PC-9 (cell line): ENCODE data around the gene TRPM1. TPM values are rescaled to one million over a fixed set of nuclear protein-coding genes. Genes with fewer than 3 reads are reported as not detected.

ENCODE experiments used
- BruUV-seq: library from RNA; stranded (reverse); fragments of 400-500 nt; replicated peaks from 2 replicates; lab custom pipeline; 2021; lab: Mats Ljungman, UMichigan
- CTCF ChIA-PET: fragments of 300-600 bp; sonication (Branson Sonifier 250); formaldehyde crosslinking; loops from one replicate; lab custom pipeline; 2022; ENCODE audit warnings: antibody characterized with exemption; lab: Charles Lee
- POLR2A ChIA-PET: fragments of 300-600 bp; sonication (Branson Sonifier 250); formaldehyde crosslinking; loops from one replicate; lab custom pipeline; 2022; ENCODE audit warnings: antibody characterized with exemption; ENCODE audit not compliant: unreplicated experiment; lab: Charles Lee
- DNase-seq, 2 experiments: peaks; one replicate each; pipeline versions ENCODE4 v3.0.0 to v3.0.0-alpha.2; 2015 to 2022; ENCODE audit warnings: mixed read lengths in 1 of 2
- H2AFZ ChIP-seq: fragments of 200-600 bp; sonication (generic); 2 replicates; pipeline ENCODE4 v1.8.1; 2017; ENCODE audit warnings: antibody characterized with exemption
- H3F3A ChIP-seq: fragments of 200-600 bp; sonication (generic); 2 replicates; pipeline ENCODE4 v1.8.1; 2017; ENCODE audit warnings: antibody characterized with exemption, mild to moderate bottlenecking, low read depth; ENCODE audit not compliant: insufficient read depth
- H3K27ac ChIP-seq: fragments of 200-600 bp; sonication (generic); 2 replicates; pipeline ENCODE4 v1.6.1; 2016; ENCODE audit warnings: mixed run types
- H3K27me3 ChIP-seq: fragments of 200-600 bp; sonication (generic); 2 replicates; pipeline ENCODE4 v1.6.1; 2016; ENCODE audit warnings: low read depth, mixed run types; ENCODE audit not compliant: insufficient read depth
- H3K36me3 ChIP-seq: fragments of 200-600 bp; sonication (generic); 2 replicates; pipeline ENCODE4 v1.6.1; 2016; ENCODE audit warnings: low read depth, mixed run types
- H3K4me1 ChIP-seq: fragments of 200-600 bp; sonication (generic); replicated peaks from 2 replicates; pipeline ENCODE4 v1.6.1; 2016; ENCODE audit warnings: mixed run types; ENCODE audit not compliant: insufficient read depth
- H3K4me2 ChIP-seq: fragments of 200-600 bp; sonication (generic); 2 replicates; pipeline ENCODE4 v1.6.1; 2017; ENCODE audit warnings: mixed run types
- H3K4me3 ChIP-seq: fragments of 200-600 bp; sonication (generic); 2 replicates; pipeline ENCODE4 v1.6.1; 2016; ENCODE audit warnings: mixed run types
- H3K79me2 ChIP-seq: fragments of 200-600 bp; sonication (generic); 2 replicates; pipeline ENCODE4 v1.6.1; 2017; ENCODE audit warnings: low read depth, mixed run types
- H3K9me2 ChIP-seq: fragments of 200-600 bp; sonication (generic); 2 replicates; pipeline ENCODE4 v1.8.1; 2017; ENCODE audit warnings: mild to moderate bottlenecking; ENCODE audit not compliant: insufficient read depth
- H3K9me3 ChIP-seq: fragments of 200-600 bp; sonication (generic); 2 replicates; pipeline ENCODE4 v1.8.1; 2016; ENCODE audit warnings: low read depth; ENCODE audit not compliant: insufficient read depth
- H4K20me1 ChIP-seq: fragments of 200-600 bp; sonication (generic); 2 replicates; pipeline ENCODE4 v1.8.1; 2017; ENCODE audit not compliant: insufficient read depth
- EZH2 ChIP-seq: fragments of 200-600 bp; sonication (generic); IDR thresholded peaks from 2 replicates; pipeline ENCODE4 v1.8.0; 2017; ENCODE audit warnings: antibody characterized with exemption, low read depth
- intact Hi-C: fragments of 100-400 bp; cut with micrococcal nuclease; formaldehyde crosslinking; loops from one replicate; pipeline ENCODE4 v1.10.0; 2022; ENCODE audit not compliant: unreplicated experiment
- total RNA-seq: library from RNA; stranded (reverse); gene quantifications from 2 replicates; pipeline ENCODE4 v1.2.3, GENCODE V29; 2021
- TF ChIP-seq, protein P1 (sequence below): fragments of 200-600 bp; sonication (generic); conservative IDR thresholded peaks from 2 replicates; pipeline ENCODE4 v1.6.1; 2017; ENCODE audit warnings: mixed run types, antibody characterized with exemption, mild to moderate bottlenecking, moderate library complexity

TRPM1 gene
- total RNA-seq, 1 experiment from 2014 or later, result not detected

DNA sequence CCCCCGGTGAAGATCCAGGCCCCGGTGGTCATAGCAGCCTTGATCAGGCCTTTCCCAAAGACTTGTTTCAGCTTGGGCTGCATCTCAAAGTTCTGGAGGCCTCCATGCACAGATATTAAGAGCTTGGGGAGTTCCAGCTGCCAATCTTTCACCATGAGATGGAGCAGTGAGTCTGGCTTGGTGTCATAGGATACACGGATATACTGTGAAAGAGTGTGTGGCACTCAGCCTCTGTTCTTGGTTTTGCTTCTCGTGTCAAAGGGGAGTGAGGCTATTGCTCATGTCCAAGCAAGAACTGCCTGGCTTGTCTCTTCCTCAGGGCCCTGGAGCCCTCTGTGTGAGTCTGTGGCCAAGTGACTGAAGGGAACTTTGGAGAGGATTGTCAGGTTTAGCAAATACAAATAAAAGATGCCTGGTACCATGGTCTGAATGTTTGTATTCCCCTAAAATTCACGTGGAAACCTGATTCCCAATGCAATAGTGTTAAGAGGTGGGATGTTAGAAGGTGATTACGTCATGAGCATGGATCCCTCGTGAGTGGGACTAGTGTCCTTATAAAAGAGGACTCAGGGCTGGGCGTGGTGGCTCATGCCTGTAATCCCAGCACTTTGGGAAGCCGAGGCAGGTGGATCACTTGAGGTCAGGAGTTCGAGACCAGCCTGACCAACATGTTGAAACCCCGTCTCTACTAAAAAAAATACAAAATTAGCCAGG is 33.5 kb downstream of the TRPM1 start:
- Histone ChIP-seq H3K36me3 (no peaks in the 10 kb centered on the region), H3K4me2 (no peak overlapping the region), H3K79me2 (no peaks in the 10 kb centered on the region), H3K4me1 (no peaks in the 10 kb centered on the region), H4K20me1 (no peaks in the 10 kb centered on the region), H3K9me3 (no peaks in the 10 kb centered on the region), H3F3A (no peaks in the 10 kb centered on the region), H3K27me3 (peaks cover 6% of the 10 kb centered on the region; the same call in 1 of the 2 replicates), H3K9me2 (no peaks in the 10 kb centered on the region), H3K4me3 (no peak overlapping the region), H3K27ac (no peak overlapping the region), H2AFZ (no peak overlapping the region)
- intact Hi-C loops, result no loop called here
- DNase-seq, result no peak
- TF ChIP-seq, protein P1, sequence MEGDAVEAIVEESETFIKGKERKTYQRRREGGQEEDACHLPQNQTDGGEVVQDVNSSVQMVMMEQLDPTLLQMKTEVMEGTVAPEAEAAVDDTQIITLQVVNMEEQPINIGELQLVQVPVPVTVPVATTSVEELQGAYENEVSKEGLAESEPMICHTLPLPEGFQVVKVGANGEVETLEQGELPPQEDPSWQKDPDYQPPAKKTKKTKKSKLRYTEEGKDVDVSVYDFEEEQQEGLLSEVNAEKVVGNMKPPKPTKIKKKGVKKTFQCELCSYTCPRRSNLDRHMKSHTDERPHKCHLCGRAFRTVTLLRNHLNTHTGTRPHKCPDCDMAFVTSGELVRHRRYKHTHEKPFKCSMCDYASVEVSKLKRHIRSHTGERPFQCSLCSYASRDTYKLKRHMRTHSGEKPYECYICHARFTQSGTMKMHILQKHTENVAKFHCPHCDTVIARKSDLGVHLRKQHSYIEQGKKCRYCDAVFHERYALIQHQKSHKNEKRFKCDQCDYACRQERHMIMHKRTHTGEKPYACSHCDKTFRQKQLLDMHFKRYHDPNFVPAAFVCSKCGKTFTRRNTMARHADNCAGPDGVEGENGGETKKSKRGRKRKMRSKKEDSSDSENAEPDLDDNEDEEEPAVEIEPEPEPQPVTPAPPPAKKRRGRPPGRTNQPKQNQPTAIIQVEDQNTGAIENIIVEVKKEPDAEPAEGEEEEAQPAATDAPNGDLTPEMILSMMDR, result no peak
- no peak for TF ChIP-seq EZH2
- ChIA-PET CTCF (no interaction called here), POLR2A (no interaction called here)
- BruUV-seq, result no TSS peak

DNA sequence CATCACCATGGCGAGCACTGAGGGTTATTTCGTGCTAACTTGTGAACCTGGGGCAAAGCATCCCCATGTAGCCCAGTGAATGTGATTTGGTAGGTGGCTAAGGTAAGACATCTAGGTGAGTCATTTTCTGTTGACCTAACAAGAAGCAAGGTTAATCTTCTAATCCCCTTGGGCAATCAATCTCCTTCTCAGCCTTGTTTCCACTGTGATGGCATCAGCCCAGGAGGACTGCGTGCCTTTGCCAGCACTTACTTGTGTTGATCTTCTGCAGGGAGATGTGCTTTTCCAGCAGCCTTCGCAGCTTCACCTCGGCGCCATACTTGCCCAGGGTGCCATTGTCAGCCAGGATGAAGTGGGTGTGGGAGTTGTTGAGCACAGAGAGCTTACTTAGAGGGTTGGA is 35.7 kb downstream of the TRPM1 start:
- CTCF ChIA-PET, result no interaction called here
- no peak overlapping the region for H3K4me2 ChIP-seq
- POLR2A ChIA-PET, result no interaction called here

DNA sequence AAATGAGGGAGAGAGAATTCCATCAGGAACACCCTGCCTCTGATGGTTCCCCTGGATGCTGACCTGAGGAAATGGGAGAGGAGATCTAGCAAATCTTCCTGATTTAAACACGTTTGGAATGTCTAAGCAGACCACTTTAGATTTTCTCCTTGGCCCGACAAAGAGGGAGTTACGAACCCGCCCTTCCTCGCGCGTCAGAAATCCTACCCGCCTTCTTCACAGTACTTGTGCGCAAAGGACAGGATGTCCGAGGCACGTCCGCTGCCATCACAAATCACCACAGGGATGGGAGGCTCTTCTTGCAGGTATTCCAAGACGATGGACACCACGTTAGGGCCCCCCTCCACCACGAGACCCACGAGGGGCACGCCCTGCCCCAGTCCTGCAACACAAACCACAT is 38.6 kb downstream of the TRPM1 start:
- intact Hi-C loops, result no loop called here
- no peak overlapping the region for H2AFZ ChIP-seq
- BruUV-seq, result no TSS peak
- ChIA-PET CTCF (no interaction called here), POLR2A (no interaction called here)
- H3K9me2 ChIP-seq, result no peaks in the 10 kb centered on the region
- H3K4me1 ChIP-seq, result no peaks in the 10 kb centered on the region
- H3K36me3 ChIP-seq, result no peaks in the 10 kb centered on the region
- no peak for DNase-seq
- H3F3A ChIP-seq, result no peaks in the 10 kb centered on the region
- H3K4me3 ChIP-seq, result no peak overlapping the region
- no peaks in the 10 kb centered on the region for H4K20me1 ChIP-seq
- no peak overlapping the region for H3K4me2 ChIP-seq
- no peaks in the 10 kb centered on the region for H3K79me2 ChIP-seq
- peaks cover 27% of the 10 kb centered on the region for H3K27me3 ChIP-seq
- no peak for TF ChIP-seq EZH2
- TF ChIP-seq, protein P1, result no peak
- H3K27ac ChIP-seq, result no peak overlapping the region
- H3K9me3 ChIP-seq, result no peaks in the 10 kb centered on the region

More for the DNA sequence above, 35.7 kb downstream of the TRPM1 start:
- intact Hi-C loops, result no loop called here
- no peaks in the 10 kb centered on the region for H4K20me1 ChIP-seq
- no peaks in the 10 kb centered on the region for H3K79me2 ChIP-seq
- H3K27ac ChIP-seq, result no peak overlapping the region
- no peaks in the 10 kb centered on the region for H3K36me3 ChIP-seq
- no TSS peak for BruUV-seq
- H3K4me3 ChIP-seq, result no peak overlapping the region
- H2AFZ ChIP-seq, result no peak overlapping the region
- H3K9me2 ChIP-seq, result no peaks in the 10 kb centered on the region
- peaks cover 19% of the 10 kb centered on the region; the same call in 1 of the 2 replicates for H3K27me3 ChIP-seq
- H3F3A ChIP-seq, result no peaks in the 10 kb centered on the region
- H3K9me3 ChIP-seq, result no peaks in the 10 kb centered on the region
- no peaks in the 10 kb centered on the region for H3K4me1 ChIP-seq
- peak in 1 of 2 experiments; percentile 52 for DNase-seq
- TF ChIP-seq, protein P1, result no peak
- no peak for TF ChIP-seq EZH2
